ELF-1 (cell line): ENCODE measurements around the gene OBSL1.

Experiments
- DNase-seq: peaks from one replicate; pipeline ENCODE4 v3.0.0-alpha.2; 2016; ENCODE audit warnings: low read depth, low spot score

Gene OBSL1

GRCh38 chr2:219549619-219550018 lies 21.7 kb downstream of the OBSL1 start:
- DNase-seq, result no peak

GRCh38 chr2:219548990-219549389 lies 22.3 kb downstream of the OBSL1 start:
- DNase-seq, result no peak

- no peak for DNase-seq
Measured at GRCh38 chr2:219547621-219548020, 23.7 kb downstream of the OBSL1 start.

- no peak for DNase-seq
Measured at GRCh38 chr2:219545943-219546352, 25.4 kb downstream of the OBSL1 start.

- DNase-seq, result no peak
Measured at GRCh38 chr2:219545295-219545942, 25.9 kb downstream of the OBSL1 start.

- no peak for DNase-seq
Measured at GRCh38 chr2:219544567-219544966, 26.8 kb downstream of the OBSL1 start.

- peak; percentile 100 for DNase-seq
Measured at GRCh38 chr2:219543596-219544358, 27.6 kb downstream of the OBSL1 start, which contains the start of the genes CHPF and TMEM198. Gene CHPF, minus strand, starts transcription at chr2:219543809. Its CDS starts 271 bp downstream, at chr2:219543538. Gene TMEM198, plus strand, starts transcription at chr2:219544028. Its CDS starts 700 bp downstream, at chr2:219544728.

GRCh38 chr2:219542931-219543595 lies 28.3 kb downstream of the OBSL1 start:
- DNase-seq, result peak; percentile 66

GRCh38 chr2:219541611-219542180 lies 29.6 kb downstream of the OBSL1 start:
- DNase-seq, result peak; percentile 95

GRCh38 chr2:219540784-219541504 lies 30.4 kb downstream of the OBSL1 start:
- DNase-seq, result no peak

- DNase-seq, result no peak
Measured at GRCh38 chr2:219539926-219540678, 31.2 kb downstream of the OBSL1 start.

- DNase-seq, result no peak
Measured at GRCh38 chr2:219538956-219539788, 32.2 kb downstream of the OBSL1 start.

- DNase-seq, result no peak
Measured at GRCh38 chr2:219538504-219538951, 32.8 kb downstream of the OBSL1 start.

GRCh38 chr2:219537657-219538488 lies 33.5 kb downstream of the OBSL1 start:
- DNase-seq, result peak; percentile 75

GRCh38 chr2:219536967-219537366 lies 34.4 kb downstream of the OBSL1 start:
- no peak for DNase-seq

GRCh38 chr2:219536425-219536824 lies 34.9 kb downstream of the OBSL1 start:
- no peak for DNase-seq

GRCh38 chr2:219533930-219534661 lies 37.2 kb downstream of the OBSL1 start:
- peak; percentile 49 for DNase-seq

- no peak for DNase-seq
Measured at GRCh38 chr2:219532378-219532649, 39.0 kb downstream of the OBSL1 start.
